ENCODE results near the gene RASA1. TPM values are rescaled to one million over a fixed set of nuclear protein-coding genes. Genes with fewer than 3 reads are reported as not detected.
A peak's percentile ranks its signal among the peaks of the same experiment; 100 is the strongest.

RASA1 gene
- total RNA-seq, 1 experiment from 2014 or later: 29.6 TPM

GRCh38 chr5:87400305-87400899 is 132.7 kb downstream of the RASA1 start:
- Histone ChIP-seq H4K20me1 (ENCODE audit: control insufficient read depth, insufficient read depth, insufficient read length) (no peaks in the 10 kb centered on the region), H2BK5ac (ENCODE audit: insufficient read length, low read length) (no peak overlapping the region), H3K14ac (ENCODE audit: insufficient read depth, low read length) (no peak overlapping the region), H3K27me3 (ENCODE audit: insufficient read depth, low read length) (no peaks in the 10 kb centered on the region), H3K18ac (ENCODE audit: insufficient read length, low read depth, low read length) (no peak overlapping the region), H3K79me1 (ENCODE audit: insufficient read depth, low read depth, low read length, poor library complexity, severe bottlenecking) (no peaks in the 10 kb centered on the region), H3K23me2 (ENCODE audit: insufficient read length, low read depth, low read length, poor library complexity, severe bottlenecking) (no peaks in the 10 kb centered on the region), H3K27ac (ENCODE audit: insufficient read length, low read depth, low read length) (no peak overlapping the region), H2AFZ (ENCODE audit: low read length) (no peak overlapping the region), H4K8ac (replicated peaks; ENCODE audit: insufficient read length, low read depth, low read length) (no peak overlapping the region), H3K4me2 (ENCODE audit: insufficient read depth, insufficient read length, low read length) (no peak overlapping the region), H2BK20ac (ENCODE audit: low read depth, low read length, poor library complexity, severe bottlenecking) (no peak overlapping the region), H2BK12ac (ENCODE audit: insufficient read length, low read depth, low read length) (no peak overlapping the region), H3K4ac (ENCODE audit: low read depth, low read length) (no peak overlapping the region), H2BK15ac (ENCODE audit: low read depth, low read length) (no peak overlapping the region), H4K5ac (ENCODE audit: insufficient read length, low read depth, low read length) (no peak overlapping the region), H3K79me2 (ENCODE audit: insufficient read depth, low read length) (no peaks in the 10 kb centered on the region), H3K4me1 (ENCODE audit: insufficient read depth, low read length) (no peaks in the 10 kb centered on the region), H2AK5ac (ENCODE audit: insufficient read length, low read length) (no peak overlapping the region), H3T11ph (ENCODE audit: low read length) (no peak overlapping the region), H2BK120ac (ENCODE audit: low read depth, low read length, poor library complexity, severe bottlenecking) (no peak overlapping the region), H3K9ac (ENCODE audit: extremely low read depth, insufficient read length, low read length) (no peak overlapping the region), H4K91ac (ENCODE audit: insufficient read length, low read depth, low read length) (no peak overlapping the region), H3K9me3 (ENCODE audit: control insufficient read depth, low read depth, low read length) (no peaks in the 10 kb centered on the region), H3K23ac (ENCODE audit: insufficient read length, low read depth, low read length) (no peak overlapping the region), H3K56ac (ENCODE audit: insufficient read length, low read depth, low read length) (no peak overlapping the region)
- TF ChIP-seq, protein P1, sequence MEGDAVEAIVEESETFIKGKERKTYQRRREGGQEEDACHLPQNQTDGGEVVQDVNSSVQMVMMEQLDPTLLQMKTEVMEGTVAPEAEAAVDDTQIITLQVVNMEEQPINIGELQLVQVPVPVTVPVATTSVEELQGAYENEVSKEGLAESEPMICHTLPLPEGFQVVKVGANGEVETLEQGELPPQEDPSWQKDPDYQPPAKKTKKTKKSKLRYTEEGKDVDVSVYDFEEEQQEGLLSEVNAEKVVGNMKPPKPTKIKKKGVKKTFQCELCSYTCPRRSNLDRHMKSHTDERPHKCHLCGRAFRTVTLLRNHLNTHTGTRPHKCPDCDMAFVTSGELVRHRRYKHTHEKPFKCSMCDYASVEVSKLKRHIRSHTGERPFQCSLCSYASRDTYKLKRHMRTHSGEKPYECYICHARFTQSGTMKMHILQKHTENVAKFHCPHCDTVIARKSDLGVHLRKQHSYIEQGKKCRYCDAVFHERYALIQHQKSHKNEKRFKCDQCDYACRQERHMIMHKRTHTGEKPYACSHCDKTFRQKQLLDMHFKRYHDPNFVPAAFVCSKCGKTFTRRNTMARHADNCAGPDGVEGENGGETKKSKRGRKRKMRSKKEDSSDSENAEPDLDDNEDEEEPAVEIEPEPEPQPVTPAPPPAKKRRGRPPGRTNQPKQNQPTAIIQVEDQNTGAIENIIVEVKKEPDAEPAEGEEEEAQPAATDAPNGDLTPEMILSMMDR (conservative IDR thresholded peaks at IDR 0.05): peak; percentile 75
- no peaks in the 10 kb centered on the region for H3K4me1 Mint-ChIP-seq
- DNase-seq: no peak
- H3K27ac Mint-ChIP-seq: no peak overlapping the region
- H3K36me3 Mint-ChIP-seq (ENCODE audit: insufficient read depth in 1 of 3, low read depth in 3 of 3): peaks cover 36 to 89% (median 59%) of the 10 kb centered on the region in 3 experiments
- WGBS (ENCODE audit: extremely low coverage, insufficient read length, low lambda C conversion rate): no CpG with 5 or more reads among the region's 4 CpGs
- H3K4me3 Mint-ChIP-seq: no peak overlapping the region
- H3K9me3 Mint-ChIP-seq: peaks cover 4 to 5% of the 10 kb centered on the region in 2 experiments; a peak in 3 of 5 replicates
- no peaks in the 10 kb centered on the region for H3K27me3 Mint-ChIP-seq (ENCODE audit: low read depth)

Data from H9 (cell line).